ENCODE results near the gene ZNF740. TPM values are rescaled to one million over a fixed set of nuclear protein-coding genes. Genes with fewer than 3 reads are reported as not detected.
"Not testable (repeated sequence)": the region's sequence is repeated elsewhere in the genome, so short reads cannot be mapped to it uniquely, and the experiment has no call there.

The ZNF740 gene
- polyA plus RNA-seq, 1 donor (not counting 4 experiments of a cell fraction or from before 2014, with no cell fraction given): 11.8 TPM

DNA sequence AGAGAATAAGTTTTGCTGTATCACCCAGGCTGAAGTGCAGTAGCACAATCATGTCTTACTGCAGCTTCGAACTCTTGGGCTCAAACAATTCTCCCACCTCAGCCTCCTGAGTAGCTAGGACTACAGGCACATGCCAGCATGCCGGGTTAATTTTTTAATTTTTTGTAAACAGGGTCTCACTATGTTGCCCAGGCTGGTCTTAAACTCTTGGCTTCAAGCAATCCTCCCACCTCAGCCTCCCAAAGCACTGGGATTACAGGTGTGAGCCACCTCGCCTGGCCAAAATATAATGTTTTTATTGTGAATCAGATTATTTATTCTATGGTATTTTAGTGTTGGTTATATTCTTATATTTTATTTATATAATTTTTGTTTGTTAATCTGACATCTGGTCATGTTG is 3.8 kb upstream of the ZNF740 start:
- DNase-seq (ENCODE audit: low read depth, low spot score) (no peak), FAIRE-seq (no peak)
- Histone ChIP-seq H3K9me1 (ENCODE audit: control insufficient read depth, extremely low read depth, insufficient read depth, low read length) (no peaks in the 10 kb centered on the region), H2AFZ (ENCODE audit: control insufficient read depth, low read length) (no peak overlapping the region), H3K4me3 (ENCODE audit: control insufficient read depth in 2 of 3, extremely low read depth in 1 of 3, insufficient read depth in 2 of 3, low read depth in 1 of 3, low read length in 3 of 3) (no peak overlapping the region), H3K9ac (ENCODE audit: control insufficient read depth, extremely low read depth, insufficient read depth, low read length) (no peak overlapping the region), H3K4me2 (ENCODE audit: control insufficient read depth, extremely low read depth, insufficient read depth, low read depth, low read length) (no peak overlapping the region), H3K27ac (ENCODE audit: control insufficient read depth, insufficient read depth, low read length) (no peak overlapping the region), H3K27me3 (ENCODE audit: control insufficient read depth, extremely low read depth, insufficient read depth, low read length) (no peaks in the 10 kb centered on the region), H3K9me3 (ENCODE audit: control insufficient read depth, low read depth, low read length) (no peaks in the 10 kb centered on the region), H3K4me1 (ENCODE audit: control insufficient read depth, extremely low read depth, insufficient read depth, low read length) (peaks cover 20% of the 10 kb centered on the region), H4K20me1 (ENCODE audit: control insufficient read depth, extremely low read depth, insufficient read depth, low read length) (no peaks in the 10 kb centered on the region), H3K36me3 (ENCODE audit: control insufficient read depth in 2 of 2, extremely low read depth in 1 of 2, insufficient read depth in 2 of 2, low read length in 2 of 2) (peaks cover under 1 to 3% of the 10 kb centered on the region in 2 experiments), H3K79me2 (ENCODE audit: control insufficient read depth, insufficient read depth, low read length) (peaks cover 2% of the 10 kb centered on the region)
- dilution Hi-C loops (cut with MboI; ENCODE audit: extremely low pct_ligation_motif_present, low sequenced_read_pairs): no loop called here
- TF ChIP-seq, protein P1, sequence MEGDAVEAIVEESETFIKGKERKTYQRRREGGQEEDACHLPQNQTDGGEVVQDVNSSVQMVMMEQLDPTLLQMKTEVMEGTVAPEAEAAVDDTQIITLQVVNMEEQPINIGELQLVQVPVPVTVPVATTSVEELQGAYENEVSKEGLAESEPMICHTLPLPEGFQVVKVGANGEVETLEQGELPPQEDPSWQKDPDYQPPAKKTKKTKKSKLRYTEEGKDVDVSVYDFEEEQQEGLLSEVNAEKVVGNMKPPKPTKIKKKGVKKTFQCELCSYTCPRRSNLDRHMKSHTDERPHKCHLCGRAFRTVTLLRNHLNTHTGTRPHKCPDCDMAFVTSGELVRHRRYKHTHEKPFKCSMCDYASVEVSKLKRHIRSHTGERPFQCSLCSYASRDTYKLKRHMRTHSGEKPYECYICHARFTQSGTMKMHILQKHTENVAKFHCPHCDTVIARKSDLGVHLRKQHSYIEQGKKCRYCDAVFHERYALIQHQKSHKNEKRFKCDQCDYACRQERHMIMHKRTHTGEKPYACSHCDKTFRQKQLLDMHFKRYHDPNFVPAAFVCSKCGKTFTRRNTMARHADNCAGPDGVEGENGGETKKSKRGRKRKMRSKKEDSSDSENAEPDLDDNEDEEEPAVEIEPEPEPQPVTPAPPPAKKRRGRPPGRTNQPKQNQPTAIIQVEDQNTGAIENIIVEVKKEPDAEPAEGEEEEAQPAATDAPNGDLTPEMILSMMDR (optimal IDR thresholded peaks at IDR 0.05 in 1 of 3, IDR thresholded peaks at IDR 0.05 in 1 of 3, conservative IDR thresholded peaks at IDR 0.05 in 1 of 3; ENCODE audit: extremely low read depth in 1 of 3, insufficient read depth in 2 of 3, low read length in 3 of 3): no peak
- no peak for TF ChIP-seq EZH2 (IDR thresholded peaks at IDR 0.05; ENCODE audit: low read length)

DNA sequence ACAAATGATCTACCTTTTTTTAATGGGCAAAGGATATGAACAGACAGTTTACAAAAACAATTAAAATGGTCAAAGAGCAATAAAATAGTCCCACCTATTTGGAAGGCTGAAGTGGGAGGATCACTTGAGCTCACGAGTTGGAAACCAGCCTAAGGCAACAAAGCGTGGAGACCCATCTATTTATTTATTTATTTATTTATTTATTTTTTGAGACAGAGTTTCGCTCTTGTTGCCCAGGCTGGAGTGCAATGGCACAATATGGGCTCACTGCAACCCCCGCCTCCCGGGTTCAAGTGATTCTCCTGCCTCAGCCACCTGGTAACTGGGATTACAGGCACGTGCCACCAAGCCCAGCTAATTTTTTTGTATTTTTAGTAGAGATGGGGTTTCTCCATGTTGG is 3.1 kb upstream of the ZNF740 start:
- dilution Hi-C loops (cut with MboI; ENCODE audit: extremely low pct_ligation_motif_present, low sequenced_read_pairs); H3K27ac ChIP-seq (ENCODE audit: control insufficient read depth, insufficient read depth, low read length); H3K4me2 ChIP-seq (ENCODE audit: control insufficient read depth, extremely low read depth, insufficient read depth, low read depth, low read length); H2AFZ ChIP-seq (ENCODE audit: control insufficient read depth, low read length); H4K20me1 ChIP-seq (ENCODE audit: control insufficient read depth, extremely low read depth, insufficient read depth, low read length); H3K36me3 ChIP-seq (ENCODE audit: control insufficient read depth in 2 of 2, extremely low read depth in 1 of 2, insufficient read depth in 2 of 2, low read length in 2 of 2); H3K9ac ChIP-seq (ENCODE audit: control insufficient read depth, extremely low read depth, insufficient read depth, low read length); DNase-seq (ENCODE audit: low read depth, low spot score); H3K79me2 ChIP-seq (ENCODE audit: control insufficient read depth, insufficient read depth, low read length); H3K4me3 ChIP-seq (ENCODE audit: control insufficient read depth in 2 of 3, extremely low read depth in 1 of 3, insufficient read depth in 2 of 3, low read depth in 1 of 3, low read length in 3 of 3); FAIRE-seq; H3K9me1 ChIP-seq (ENCODE audit: control insufficient read depth, extremely low read depth, insufficient read depth, low read length); H3K27me3 ChIP-seq (ENCODE audit: control insufficient read depth, extremely low read depth, insufficient read depth, low read length); H3K9me3 ChIP-seq (ENCODE audit: control insufficient read depth, low read depth, low read length): not testable (repeated sequence)
- H3K4me1 ChIP-seq (ENCODE audit: control insufficient read depth, extremely low read depth, insufficient read depth, low read length): peaks cover 27% of the 10 kb centered on the region

DNA sequence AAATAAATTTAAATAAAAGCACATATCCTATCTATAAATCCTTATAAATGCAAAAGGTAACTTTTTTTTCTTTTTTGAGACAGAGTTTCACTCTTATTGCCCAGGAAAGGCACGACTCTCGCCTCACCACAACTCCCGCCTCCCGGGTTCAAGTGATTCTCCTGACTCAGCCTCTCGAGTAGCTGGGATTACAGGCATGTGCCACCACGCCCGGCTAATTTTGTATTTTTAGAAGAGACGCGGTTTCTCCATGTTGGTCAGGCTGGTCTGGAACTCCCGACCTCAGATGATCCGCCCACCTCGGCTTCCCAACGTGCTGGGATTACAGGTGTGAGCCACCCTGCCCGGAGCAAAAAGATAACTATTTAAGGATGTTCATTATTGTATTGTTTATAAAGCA is 1.7 kb upstream of the ZNF740 start:
- H3K9me3 ChIP-seq (ENCODE audit: control insufficient read depth, low read depth, low read length); H3K4me2 ChIP-seq (ENCODE audit: control insufficient read depth, extremely low read depth, insufficient read depth, low read depth, low read length); H3K9me1 ChIP-seq (ENCODE audit: control insufficient read depth, extremely low read depth, insufficient read depth, low read length); H4K20me1 ChIP-seq (ENCODE audit: control insufficient read depth, extremely low read depth, insufficient read depth, low read length); H3K9ac ChIP-seq (ENCODE audit: control insufficient read depth, extremely low read depth, insufficient read depth, low read length); dilution Hi-C loops (cut with MboI; ENCODE audit: extremely low pct_ligation_motif_present, low sequenced_read_pairs); H3K4me3 ChIP-seq (ENCODE audit: control insufficient read depth in 2 of 3, extremely low read depth in 1 of 3, insufficient read depth in 2 of 3, low read depth in 1 of 3, low read length in 3 of 3); H3K27me3 ChIP-seq (ENCODE audit: control insufficient read depth, extremely low read depth, insufficient read depth, low read length); DNase-seq (ENCODE audit: low read depth, low spot score); H3K27ac ChIP-seq (ENCODE audit: control insufficient read depth, insufficient read depth, low read length); FAIRE-seq; H2AFZ ChIP-seq (ENCODE audit: control insufficient read depth, low read length): not testable (repeated sequence)
- H3K4me1 ChIP-seq (ENCODE audit: control insufficient read depth, extremely low read depth, insufficient read depth, low read length): peaks cover 23% of the 10 kb centered on the region
- peaks cover 14% of the 10 kb centered on the region for H3K79me2 ChIP-seq (ENCODE audit: control insufficient read depth, insufficient read depth, low read length)
- H3K36me3 ChIP-seq (ENCODE audit: control insufficient read depth in 2 of 2, extremely low read depth in 1 of 2, insufficient read depth in 2 of 2, low read length in 2 of 2): peaks cover 9 to 11% of the 10 kb centered on the region in 2 experiments
